ENCODE results near the gene CLDN1.

The CLDN1 gene

GRCh38 chr3:190337301-190337700 lies 15.1 kb upstream of the CLDN1 start:
- no peak overlapping the region for H3K9ac ChIP-seq (ENCODE audit: low read depth, low read length, poor library complexity, severe bottlenecking)
- no peaks in the 10 kb centered on the region for H3K9me3 ChIP-seq (ENCODE audit: insufficient read depth, low read depth, low read length)
- TF ChIP-seq CTCF (conservative IDR thresholded peaks at IDR 0.05; ENCODE audit: low read length) (no peak), EZH2phosphoT487 (IDR thresholded peaks at IDR 0.05; ENCODE audit: borderline replicate concordance) (no peak)
- peaks cover 4% of the 10 kb centered on the region for H3K4me1 ChIP-seq (ENCODE audit: insufficient read depth, low read length, poor library complexity, severe bottlenecking)
- no peaks in the 10 kb centered on the region for H3F3A ChIP-seq (ENCODE audit: low read depth)
- no peak overlapping the region for H2AFZ ChIP-seq (ENCODE audit: low read length)
- H3K4me2 ChIP-seq (ENCODE audit: low read depth, low read length, poor library complexity, severe bottlenecking), result no peak overlapping the region
- no peaks in the 10 kb centered on the region for H4K20me1 ChIP-seq (ENCODE audit: insufficient read depth, low read length, poor library complexity, severe bottlenecking)
- H3K4me3 ChIP-seq (ENCODE audit: low read length, poor library complexity, severe bottlenecking), result no peak overlapping the region
- no peaks in the 10 kb centered on the region for H3K9me2 ChIP-seq (replicated peaks; ENCODE audit: low read depth, low read length)
- H3K79me2 ChIP-seq (ENCODE audit: insufficient read depth, low read length), result no peaks in the 10 kb centered on the region
- H3K36me3 ChIP-seq (ENCODE audit: insufficient read depth, low read length), result no peaks in the 10 kb centered on the region
- H3K27me3 ChIP-seq (ENCODE audit: insufficient read depth, low read length, poor library complexity, severe bottlenecking), result no peaks in the 10 kb centered on the region

- TF ChIP-seq EZH2phosphoT487 (IDR thresholded peaks at IDR 0.05; ENCODE audit: borderline replicate concordance) (no peak), CTCF (conservative IDR thresholded peaks at IDR 0.05; ENCODE audit: low read length) (no peak)
- H3K27me3 ChIP-seq (ENCODE audit: insufficient read depth, low read length, poor library complexity, severe bottlenecking), result no peaks in the 10 kb centered on the region
- H3K4me1 ChIP-seq (ENCODE audit: insufficient read depth, low read length, poor library complexity, severe bottlenecking), result peaks cover 4% of the 10 kb centered on the region
- H2AFZ ChIP-seq (ENCODE audit: low read length), result no peak overlapping the region
- no peak overlapping the region for H3K4me3 ChIP-seq (ENCODE audit: low read length, poor library complexity, severe bottlenecking)
- H4K20me1 ChIP-seq (ENCODE audit: insufficient read depth, low read length, poor library complexity, severe bottlenecking), result no peaks in the 10 kb centered on the region
- H3K36me3 ChIP-seq (ENCODE audit: insufficient read depth, low read length), result no peaks in the 10 kb centered on the region
- H3K79me2 ChIP-seq (ENCODE audit: insufficient read depth, low read length), result no peaks in the 10 kb centered on the region
- no peaks in the 10 kb centered on the region for H3K9me2 ChIP-seq (replicated peaks; ENCODE audit: low read depth, low read length)
- no peak overlapping the region for H3K9ac ChIP-seq (ENCODE audit: low read depth, low read length, poor library complexity, severe bottlenecking)
- no peaks in the 10 kb centered on the region for H3F3A ChIP-seq (ENCODE audit: low read depth)
- H3K9me3 ChIP-seq (ENCODE audit: insufficient read depth, low read depth, low read length), result no peaks in the 10 kb centered on the region
- H3K4me2 ChIP-seq (ENCODE audit: low read depth, low read length, poor library complexity, severe bottlenecking), result no peak overlapping the region
Observed at GRCh38 chr3:190336516-190337189, 14.4 kb upstream of the CLDN1 start.

GRCh38 chr3:190333961-190334360 lies 11.7 kb upstream of the CLDN1 start:
- H3K9ac ChIP-seq (ENCODE audit: low read depth, low read length, poor library complexity, severe bottlenecking), result no peak overlapping the region
- no peaks in the 10 kb centered on the region for H3F3A ChIP-seq (ENCODE audit: low read depth)
- TF ChIP-seq CTCF (conservative IDR thresholded peaks at IDR 0.05; ENCODE audit: low read length) (no peak), EZH2phosphoT487 (IDR thresholded peaks at IDR 0.05; ENCODE audit: borderline replicate concordance) (no peak)
- peaks cover 2% of the 10 kb centered on the region for H3K4me1 ChIP-seq (ENCODE audit: insufficient read depth, low read length, poor library complexity, severe bottlenecking)
- H3K36me3 ChIP-seq (ENCODE audit: insufficient read depth, low read length), result no peaks in the 10 kb centered on the region
- H3K9me3 ChIP-seq (ENCODE audit: insufficient read depth, low read depth, low read length), result no peaks in the 10 kb centered on the region
- H4K20me1 ChIP-seq (ENCODE audit: insufficient read depth, low read length, poor library complexity, severe bottlenecking), result no peaks in the 10 kb centered on the region
- no peaks in the 10 kb centered on the region for H3K27me3 ChIP-seq (ENCODE audit: insufficient read depth, low read length, poor library complexity, severe bottlenecking)
- no peak overlapping the region for H3K4me3 ChIP-seq (ENCODE audit: low read length, poor library complexity, severe bottlenecking)
- no peaks in the 10 kb centered on the region for H3K79me2 ChIP-seq (ENCODE audit: insufficient read depth, low read length)
- no peak overlapping the region for H2AFZ ChIP-seq (ENCODE audit: low read length)
- no peaks in the 10 kb centered on the region for H3K9me2 ChIP-seq (replicated peaks; ENCODE audit: low read depth, low read length)
- H3K4me2 ChIP-seq (ENCODE audit: low read depth, low read length, poor library complexity, severe bottlenecking), result no peak overlapping the region

Measured in Loucy (cell line).